ENCODE measurements around the gene FILIP1L.

- TF ChIP-seq POLR2A (IDR thresholded peaks at IDR 0.05): no peak
- TF ChIP-seq, protein P1, sequence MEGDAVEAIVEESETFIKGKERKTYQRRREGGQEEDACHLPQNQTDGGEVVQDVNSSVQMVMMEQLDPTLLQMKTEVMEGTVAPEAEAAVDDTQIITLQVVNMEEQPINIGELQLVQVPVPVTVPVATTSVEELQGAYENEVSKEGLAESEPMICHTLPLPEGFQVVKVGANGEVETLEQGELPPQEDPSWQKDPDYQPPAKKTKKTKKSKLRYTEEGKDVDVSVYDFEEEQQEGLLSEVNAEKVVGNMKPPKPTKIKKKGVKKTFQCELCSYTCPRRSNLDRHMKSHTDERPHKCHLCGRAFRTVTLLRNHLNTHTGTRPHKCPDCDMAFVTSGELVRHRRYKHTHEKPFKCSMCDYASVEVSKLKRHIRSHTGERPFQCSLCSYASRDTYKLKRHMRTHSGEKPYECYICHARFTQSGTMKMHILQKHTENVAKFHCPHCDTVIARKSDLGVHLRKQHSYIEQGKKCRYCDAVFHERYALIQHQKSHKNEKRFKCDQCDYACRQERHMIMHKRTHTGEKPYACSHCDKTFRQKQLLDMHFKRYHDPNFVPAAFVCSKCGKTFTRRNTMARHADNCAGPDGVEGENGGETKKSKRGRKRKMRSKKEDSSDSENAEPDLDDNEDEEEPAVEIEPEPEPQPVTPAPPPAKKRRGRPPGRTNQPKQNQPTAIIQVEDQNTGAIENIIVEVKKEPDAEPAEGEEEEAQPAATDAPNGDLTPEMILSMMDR (IDR thresholded peaks at IDR 0.05): no peak
These were observed 239.9 kb downstream of the FILIP1L start for GRCh38 chr3:99874237-99875002.

Data from thyroid gland (tissue), 4 donors.